OCI-LY7 (cell line): ENCODE measurements around the gene KCNA5. TPM values are rescaled to one million over a fixed set of nuclear protein-coding genes. Genes with fewer than 3 reads are reported as not detected.

Source experiments
- BruUV-seq: library from RNA; stranded (reverse); fragments of 400-500 nt; replicated peaks from 2 replicates; lab custom pipeline; 2021; lab: Mats Ljungman, UMichigan
- CTCF ChIA-PET: fragments of 300-600 bp; sonication (Branson Sonifier 250); formaldehyde crosslinking; loops from one replicate; lab custom pipeline; 2022; ENCODE audit warnings: antibody characterized with exemption; ENCODE audit not compliant: unreplicated experiment; lab: Charles Lee
- POLR2A ChIA-PET: fragments of 300-600 bp; sonication (Branson Sonifier 250); formaldehyde crosslinking; loops from one replicate; lab custom pipeline; 2022; ENCODE audit warnings: antibody characterized with exemption; lab: Charles Lee
- DNase-seq: peaks from one replicate; pipeline ENCODE4 v3.0.0-alpha.2; 2015; ENCODE audit warnings: low spot score
- H2AFZ ChIP-seq: fragments of 200-600 bp; sonication (generic), shearing (Covaris generic); 2 replicates; pipeline ENCODE4 v1.6.1; 2014; ENCODE audit warnings: mild to moderate bottlenecking, antibody characterized with exemption, low read length, moderate library complexity
- H3K27ac ChIP-seq: fragments of 200-600 bp; sonication (generic); 2 replicates; pipeline ENCODE4 v1.5.1; 2014; ENCODE audit warnings: mixed run types, low read depth, mild to moderate bottlenecking, moderate library complexity, low read length, inconsistent platforms; ENCODE audit not compliant: poor library complexity, severe bottlenecking
- H3K36me3 ChIP-seq: fragments of 200-600 bp; sonication (generic); 2 replicates; pipeline ENCODE4 v1.6.1; 2014; ENCODE audit warnings: mild to moderate bottlenecking, antibody characterized with exemption, low read length, moderate library complexity, mixed read lengths; ENCODE audit not compliant: insufficient read depth
- H3K4me1 ChIP-seq: fragments of 200-600 bp; sonication (generic); 2 replicates; pipeline ENCODE4 v1.5.1; 2014; ENCODE audit warnings: mild to moderate bottlenecking, low read length; ENCODE audit not compliant: insufficient read depth, poor library complexity, severe bottlenecking
- H3K4me2 ChIP-seq: fragments of 200-600 bp; sonication (generic); 2 replicates; pipeline ENCODE4 v1.6.1; 2014; ENCODE audit warnings: mild to moderate bottlenecking, low read length
- H3K4me3 ChIP-seq: fragments of 200-600 bp; sonication (generic); 2 replicates; pipeline ENCODE4 v1.5.1; 2014; ENCODE audit warnings: mild to moderate bottlenecking, low read depth, low read length; ENCODE audit not compliant: poor library complexity, severe bottlenecking
- H3K79me2 ChIP-seq: fragments of 200-600 bp; sonication (generic); 2 replicates; pipeline ENCODE4 v1.6.1; 2016; ENCODE audit warnings: low read depth, mild to moderate bottlenecking, low read length, moderate library complexity, mixed read lengths; ENCODE audit not compliant: insufficient read depth
- H3K9me2 ChIP-seq: fragments of 200-600 bp; sonication (generic); 2 replicates; pipeline ENCODE4 v1.6.1; 2016; ENCODE audit warnings: mild to moderate bottlenecking, low read length, mixed read lengths; ENCODE audit not compliant: insufficient read depth
- H3K9me3 ChIP-seq: fragments of 200-600 bp; sonication (generic); 2 replicates; pipeline ENCODE4 v1.6.1; 2014; ENCODE audit warnings: mild to moderate bottlenecking, mixed run types, low read length, mixed read lengths
- H4K20me1 ChIP-seq: fragments of 200-600 bp; sonication (generic); 2 replicates; pipeline ENCODE4 v1.6.1; 2014; ENCODE audit warnings: mild to moderate bottlenecking, antibody characterized with exemption, low read length, moderate library complexity, mixed read lengths; ENCODE audit not compliant: insufficient read depth
- CTCF ChIP-seq: fragments of 200-600 bp; sonication (generic); conservative IDR thresholded peaks from 2 replicates; pipeline ENCODE4 v1.5.1; 2014; ENCODE audit warnings: mild to moderate bottlenecking, antibody characterized with exemption, low read length, moderate library complexity, mixed read lengths
- EZH2phosphoT487 ChIP-seq: fragments of 200-600 bp; sonication (generic); IDR thresholded peaks from 2 replicates; pipeline ENCODE4 v1.6.1; 2018; ENCODE audit warnings: low read depth, borderline replicate concordance, mild to moderate bottlenecking, mixed run types, antibody characterized with exemption, low read length, moderate library complexity, mixed read lengths
- intact Hi-C: fragments of 100-400 bp; cut with micrococcal nuclease; formaldehyde crosslinking; loops from one replicate; pipeline ENCODE4 v1.10.0; 2022; ENCODE audit not compliant: unreplicated experiment
- total RNA-seq, 2 experiments: library from RNA; depleted of rRNA in 1 of 2; stranded (reverse); fragments of >200 nt in 1 of 2; shearing (Covaris generic) in 1 of 2; gene quantifications; 2 replicates each; pipeline ENCODE4 v1.2.3, GENCODE V29; 2014 to 2022

KCNA5 gene
- total RNA-seq, 2 experiments from 2014 or later = not detected

- Histone ChIP-seq H3K9me3 (no peaks in the 10 kb centered on the region), H3K4me3 (no peak overlapping the region), H3K4me2 (no peak overlapping the region), H3K36me3 (no peaks in the 10 kb centered on the region), H2AFZ (no peak overlapping the region), H3K9me2 (no peaks in the 10 kb centered on the region), H3K4me1 (no peaks in the 10 kb centered on the region), H3K79me2 (no peaks in the 10 kb centered on the region), H3K27ac (no peak overlapping the region), H4K20me1 (no peaks in the 10 kb centered on the region)
- BruUV-seq = no TSS peak
- intact Hi-C loops = no loop called here
- POLR2A ChIA-PET = interaction anchor here (0.9 kb wide), 1 partner anchor 41 kb away, joined by 3 read pairs; no protein-coding TSS in a partner anchor
- TF ChIP-seq EZH2phosphoT487 = no peak
- TF ChIP-seq CTCF = no peak
- CTCF ChIA-PET = no interaction called here
- DNase-seq = no peak
Observed at GRCh38 chr12:5072311-5072710, 28.6 kb downstream of the KCNA5 start.

- intact Hi-C loops = no loop called here
- BruUV-seq = no TSS peak
- H4K20me1 ChIP-seq = no peaks in the 10 kb centered on the region
Observed at GRCh38 chr12:5073054-5073453, 29.4 kb downstream of the KCNA5 start.

More at GRCh38 chr12:5073054-5073453, 29.4 kb downstream of the KCNA5 start:
- H3K36me3 ChIP-seq = no peaks in the 10 kb centered on the region
- TF ChIP-seq CTCF (peak; percentile 57), EZH2phosphoT487 (no peak)
- no peaks in the 10 kb centered on the region for H3K4me1 ChIP-seq
- H3K9me2 ChIP-seq = no peaks in the 10 kb centered on the region
- H2AFZ ChIP-seq = no peak overlapping the region
- H3K4me3 ChIP-seq = no peak overlapping the region
- H3K27ac ChIP-seq = no peak overlapping the region
- no peak overlapping the region for H3K4me2 ChIP-seq
- ChIA-PET CTCF (no interaction called here), POLR2A (no interaction called here)
- H3K9me3 ChIP-seq = no peaks in the 10 kb centered on the region
- DNase-seq = no peak
- H3K79me2 ChIP-seq = no peaks in the 10 kb centered on the region
